CD8-positive, alpha-beta memory T cell (primary cell): Measurements from ENCODE around the gene GPAT3. TPM values are rescaled to one million over a fixed set of nuclear protein-coding genes. Genes with fewer than 3 reads are reported as not detected.

Experiments
- CTCF ChIA-PET: fragments of 350-600 bp; sonication (Branson Sonifier 250); formaldehyde crosslinking; loops from one replicate; lab custom pipeline; 2021; ENCODE audit warnings: antibody characterized with exemption; lab: Charles Lee
- POLR2A ChIA-PET: fragments of 350-600 bp; sonication (Branson Sonifier 250); formaldehyde crosslinking; loops from one replicate; lab custom pipeline; 2021; ENCODE audit warnings: antibody characterized with exemption; lab: Charles Lee
- DNase-seq, 5 donors: peaks; one replicate each; pipeline versions ENCODE4 v3.0.0 to v3.0.0-alpha.2; 2020 to 2022; ENCODE audit warnings: mixed read lengths in 1 of 5
- H3K27ac ChIP-seq: one replicate; pipeline ENCODE4 v1.7.0; 2013; ENCODE audit warnings: low read depth, mild to moderate bottlenecking, low read length, moderate library complexity
- H3K27me3 ChIP-seq: 2 replicates; pipeline ENCODE4 v1.7.0; 2013; ENCODE audit warnings: low read length, mild to moderate bottlenecking; ENCODE audit not compliant: insufficient read depth, poor library complexity, severe bottlenecking
- H3K36me3 ChIP-seq: 2 replicates; pipeline ENCODE4 v1.7.0; 2013; ENCODE audit warnings: mild to moderate bottlenecking, low read length, moderate library complexity; ENCODE audit not compliant: insufficient read depth
- H3K4me1 ChIP-seq: 2 replicates; pipeline ENCODE4 v1.7.0; 2013; ENCODE audit warnings: mild to moderate bottlenecking, low read length, moderate library complexity; ENCODE audit not compliant: insufficient read depth
- H3K4me3 ChIP-seq: 2 replicates; pipeline ENCODE4 v1.7.0; 2013; ENCODE audit warnings: mild to moderate bottlenecking, low read length
- H3K9me3 ChIP-seq: 2 replicates; pipeline ENCODE4 v1.7.0; 2013; ENCODE audit warnings: mild to moderate bottlenecking, low read length
- H3K27ac Mint-ChIP-seq, 8 donors: one replicate each; pipeline ENCODE4 v1.8.0; 2020 to 2021; ENCODE audit warnings: mixed read lengths in 8 of 8, mild to moderate bottlenecking in 6 of 8, inconsistent platforms in 3 of 8, moderate library complexity in 3 of 8
- H3K27me3 Mint-ChIP-seq, 2 donors: one replicate each; pipeline ENCODE4 v1.8.0; 2020 to 2021; ENCODE audit warnings: mixed read lengths in 2 of 2, mild to moderate bottlenecking in 1 of 2, moderate library complexity in 1 of 2
- H3K36me3 Mint-ChIP-seq, 3 donors: one replicate each; pipeline ENCODE4 v1.8.0; 2020 to 2021; ENCODE audit warnings: mixed read lengths in 3 of 3, inconsistent platforms in 1 of 3, mild to moderate bottlenecking in 1 of 3
- H3K4me1 Mint-ChIP-seq, 3 donors: one replicate each; pipeline ENCODE4 v1.8.0; 2020 to 2021; ENCODE audit warnings: mixed read lengths in 3 of 3, inconsistent platforms in 1 of 3, mild to moderate bottlenecking in 1 of 3
- H3K4me3 Mint-ChIP-seq, 7 donors: one replicate each; pipeline ENCODE4 v1.8.0; 2020 to 2021; ENCODE audit warnings: mixed read lengths in 7 of 7, mild to moderate bottlenecking in 6 of 7, moderate library complexity in 4 of 7, inconsistent platforms in 2 of 7
- H3K9me3 Mint-ChIP-seq, 5 donors: one replicate each; pipeline ENCODE4 v1.8.0; 2020 to 2022; ENCODE audit warnings: mixed read lengths in 5 of 5, mild to moderate bottlenecking in 3 of 5, moderate library complexity in 2 of 5, inconsistent platforms in 1 of 5
- polyA plus RNA-seq: library from polyadenylated mRNA; unstranded; fragments of 300-500 nt; fragmentation: Illumina TruSeq; gene quantifications from one replicate; pipeline ENCODE4 v1.2.3, GENCODE V29; 2021
- total RNA-seq, 2 experiments: library from RNA; stranded (reverse); gene quantifications; one replicate each; pipeline ENCODE4 v1.2.3, GENCODE V29; 2021

Gene GPAT3
- total and polyA plus RNA-seq, 3 experiments from 2014 or later, result 5.4 to 6.8 (median 6.2) TPM

GRCh38 chr4:83556816-83557215, 20.9 kb downstream of the GPAT3 start:
- Mint-ChIP-seq H3K4me1 (peaks cover 0 to 14% (median 5%) of the 10 kb centered on the region in 3 donors), H3K9me3 (no peaks in the 10 kb centered on the region), H3K36me3 (no peaks in the 10 kb centered on the region), H3K27me3 (no peaks in the 10 kb centered on the region), H3K27ac (no peak overlapping the region), H3K4me3 (no peak overlapping the region)
- Histone ChIP-seq H3K27ac (no peak overlapping the region), H3K36me3 (no peaks in the 10 kb centered on the region), H3K4me3 (no peak overlapping the region), H3K4me1 (no peaks in the 10 kb centered on the region), H3K27me3 (no peaks in the 10 kb centered on the region), H3K9me3 (no peaks in the 10 kb centered on the region)
- ChIA-PET POLR2A (no interaction called here), CTCF (interaction anchor here (1.3 kb wide), 1 partner anchor 21 kb away, joined by 4 read pairs; the partner anchor contains the start of gene GPAT3)
- no peak for DNase-seq

- DNase-seq, result no peak
- Histone ChIP-seq H3K36me3 (no peaks in the 10 kb centered on the region), H3K4me3 (no peak overlapping the region), H3K27ac (no peak overlapping the region), H3K9me3 (no peaks in the 10 kb centered on the region), H3K4me1 (no peaks in the 10 kb centered on the region), H3K27me3 (no peaks in the 10 kb centered on the region)
- peaks cover 0 to 14% (median 5%) of the 10 kb centered on the region in 3 donors for H3K4me1 Mint-ChIP-seq
- H3K36me3 Mint-ChIP-seq, result no peaks in the 10 kb centered on the region
- H3K9me3 Mint-ChIP-seq, result no peaks in the 10 kb centered on the region
- H3K27me3 Mint-ChIP-seq, result no peaks in the 10 kb centered on the region
- H3K4me3 Mint-ChIP-seq, result no peak overlapping the region
- ChIA-PET CTCF (no interaction called here), POLR2A (no interaction called here)
- peak overlapping the region in 4 of 8 donors; percentile 1 to 48 (median 24) for H3K27ac Mint-ChIP-seq
Measured at GRCh38 chr4:83558059-83558653, 22.2 kb downstream of the GPAT3 start.

DNA sequence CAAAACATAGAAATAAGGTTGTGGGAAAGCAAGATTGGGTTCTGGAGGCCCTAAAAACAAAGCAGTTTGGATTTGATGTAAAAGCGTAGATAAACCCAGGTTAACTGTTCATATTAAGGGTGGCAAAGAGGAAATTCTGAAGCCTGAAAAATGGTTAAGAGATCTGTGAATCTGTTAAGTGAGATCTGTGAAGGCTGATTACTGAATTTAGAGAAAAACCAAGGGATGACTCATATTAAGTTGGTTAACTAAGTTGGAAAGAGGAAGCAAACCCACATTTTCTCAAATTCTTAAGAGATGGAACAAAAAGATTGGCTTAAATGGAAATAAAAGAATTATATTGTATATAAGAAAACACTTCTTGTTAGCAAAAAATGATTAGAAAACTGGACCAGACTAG, 22.8 kb downstream of the GPAT3 start:
- Histone ChIP-seq H3K27me3 (no peaks in the 10 kb centered on the region), H3K4me1 (no peaks in the 10 kb centered on the region), H3K36me3 (no peaks in the 10 kb centered on the region), H3K9me3 (no peaks in the 10 kb centered on the region), H3K27ac (no peak overlapping the region), H3K4me3 (no peak overlapping the region)
- H3K9me3 Mint-ChIP-seq, result no peaks in the 10 kb centered on the region
- H3K4me1 Mint-ChIP-seq, result peaks cover 0 to 14% (median 5%) of the 10 kb centered on the region in 3 donors
- CTCF ChIA-PET, result no interaction called here
- no peak for DNase-seq
- no peaks in the 10 kb centered on the region for H3K27me3 Mint-ChIP-seq
- no peak overlapping the region for H3K4me3 Mint-ChIP-seq
- POLR2A ChIA-PET, result no interaction called here
- H3K27ac Mint-ChIP-seq, result peak overlapping the region in 4 of 8 donors; percentile 1 to 48 (median 24)
- no peaks in the 10 kb centered on the region for H3K36me3 Mint-ChIP-seq

DNA sequence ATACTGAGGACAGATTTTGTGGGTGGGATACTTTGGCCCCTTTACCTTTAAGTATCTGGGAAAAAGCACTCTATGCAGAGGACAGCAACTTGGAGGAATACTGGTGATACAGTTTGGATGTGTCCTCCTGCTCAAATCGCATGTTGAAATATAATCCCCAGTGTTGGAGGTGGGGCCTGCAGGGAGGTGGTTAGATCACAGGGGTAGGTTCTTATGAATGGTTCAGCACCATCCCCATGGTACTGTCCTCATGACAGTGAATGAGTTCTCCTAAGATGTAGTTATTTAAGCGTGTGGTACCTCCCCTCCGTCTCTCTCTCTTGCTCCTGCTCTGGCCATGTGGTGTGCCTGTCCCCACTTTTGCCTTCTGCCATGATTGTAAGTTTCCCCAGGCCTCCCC, 24.6 kb downstream of the GPAT3 start:
- no peaks in the 10 kb centered on the region for H3K36me3 Mint-ChIP-seq
- ChIA-PET CTCF (no interaction called here), POLR2A (interaction anchor here (1.2 kb wide), 1 partner anchor 106 kb away, joined by 4 read pairs; no protein-coding TSS in a partner anchor)
- H3K9me3 ChIP-seq, result no peaks in the 10 kb centered on the region
- peaks cover 0 to 14% (median 5%) of the 10 kb centered on the region in 3 donors for H3K4me1 Mint-ChIP-seq
- H3K4me3 Mint-ChIP-seq, result no peak overlapping the region
- DNase-seq, result no peak
- H3K4me1 ChIP-seq, result no peaks in the 10 kb centered on the region
- no peak overlapping the region for H3K27ac ChIP-seq
- H3K36me3 ChIP-seq, result no peaks in the 10 kb centered on the region
- no peaks in the 10 kb centered on the region for H3K27me3 Mint-ChIP-seq
- no peaks in the 10 kb centered on the region for H3K9me3 Mint-ChIP-seq
- no peak overlapping the region for H3K4me3 ChIP-seq
- H3K27me3 ChIP-seq, result no peaks in the 10 kb centered on the region
- peak overlapping the region in 1 of 8 donors; percentile 41 for H3K27ac Mint-ChIP-seq

GRCh38 chr4:83561381-83561780, 25.5 kb downstream of the GPAT3 start:
- H3K4me3 Mint-ChIP-seq, result no peak overlapping the region
- Histone ChIP-seq H3K4me1 (no peaks in the 10 kb centered on the region), H3K27me3 (no peaks in the 10 kb centered on the region), H3K27ac (no peak overlapping the region), H3K4me3 (no peak overlapping the region), H3K9me3 (no peaks in the 10 kb centered on the region), H3K36me3 (no peaks in the 10 kb centered on the region)
- H3K9me3 Mint-ChIP-seq, result no peaks in the 10 kb centered on the region
- peaks cover 0 to 2% (median 0%) of the 10 kb centered on the region in 3 donors for H3K36me3 Mint-ChIP-seq
- peaks cover 0 to 14% (median 5%) of the 10 kb centered on the region in 3 donors for H3K4me1 Mint-ChIP-seq
- H3K27ac Mint-ChIP-seq, result no peak overlapping the region
- CTCF ChIA-PET, result no interaction called here
- DNase-seq, result no peak
- no peaks in the 10 kb centered on the region for H3K27me3 Mint-ChIP-seq
- POLR2A ChIA-PET, result no interaction called here

- Histone ChIP-seq H3K36me3 (no peaks in the 10 kb centered on the region), H3K4me1 (no peaks in the 10 kb centered on the region), H3K27ac (no peak overlapping the region), H3K9me3 (no peaks in the 10 kb centered on the region), H3K27me3 (no peaks in the 10 kb centered on the region), H3K4me3 (no peak overlapping the region)
- no peak for DNase-seq
- Mint-ChIP-seq H3K27ac (no peak overlapping the region), H3K4me1 (peaks cover 0 to 8% (median 0%) of the 10 kb centered on the region in 3 donors), H3K9me3 (no peaks in the 10 kb centered on the region), H3K4me3 (no peak overlapping the region), H3K27me3 (no peaks in the 10 kb centered on the region), H3K36me3 (peaks cover 0 to 2% (median 0%) of the 10 kb centered on the region in 3 donors)
- CTCF ChIA-PET, result no interaction called here
- POLR2A ChIA-PET, result no interaction called here
Measured at GRCh38 chr4:83563998-83564397, 28.1 kb downstream of the GPAT3 start.

DNA sequence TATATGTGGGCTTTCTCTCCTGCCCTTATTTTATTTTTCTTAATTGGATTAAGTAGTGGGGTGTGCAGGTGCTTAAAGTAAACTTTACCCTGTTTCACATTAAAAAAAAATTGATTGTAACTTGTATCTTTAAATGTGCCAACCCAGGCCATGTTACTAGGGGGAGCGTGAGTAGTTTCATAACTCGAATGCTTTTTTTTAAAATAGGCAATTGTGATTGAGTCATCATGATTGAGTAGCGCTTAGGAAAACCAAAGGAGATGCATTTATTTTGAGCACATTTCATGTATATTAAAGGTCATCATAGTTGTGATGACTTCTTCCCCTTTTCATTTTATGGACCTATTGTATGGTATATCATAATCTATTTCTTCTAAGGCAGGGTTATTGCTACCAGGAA, 32.2 kb downstream of the GPAT3 start:
- Histone ChIP-seq H3K27ac (no peak overlapping the region), H3K36me3 (no peaks in the 10 kb centered on the region), H3K9me3 (no peaks in the 10 kb centered on the region), H3K4me1 (no peaks in the 10 kb centered on the region), H3K27me3 (no peaks in the 10 kb centered on the region), H3K4me3 (no peak overlapping the region)
- Mint-ChIP-seq H3K27ac (no peak overlapping the region), H3K9me3 (no peaks in the 10 kb centered on the region), H3K36me3 (peaks cover 0 to 2% (median 0%) of the 10 kb centered on the region in 3 donors), H3K27me3 (no peaks in the 10 kb centered on the region), H3K4me3 (no peak overlapping the region), H3K4me1 (no peaks in the 10 kb centered on the region)
- DNase-seq, result no peak
- CTCF ChIA-PET, result no interaction called here
- POLR2A ChIA-PET, result no interaction called here

- no peak for DNase-seq
- no peaks in the 10 kb centered on the region for H3K4me1 Mint-ChIP-seq
- H3K36me3 Mint-ChIP-seq, result peaks cover 0 to 2% (median 0%) of the 10 kb centered on the region in 3 donors
- Histone ChIP-seq H3K27ac (no peak overlapping the region), H3K4me3 (no peak overlapping the region), H3K4me1 (no peaks in the 10 kb centered on the region), H3K27me3 (no peaks in the 10 kb centered on the region), H3K9me3 (no peaks in the 10 kb centered on the region), H3K36me3 (no peaks in the 10 kb centered on the region)
- H3K27me3 Mint-ChIP-seq, result no peaks in the 10 kb centered on the region
- no peak overlapping the region for H3K27ac Mint-ChIP-seq
- POLR2A ChIA-PET, result no interaction called here
- CTCF ChIA-PET, result interaction anchor here (1.3 kb wide), 1 partner anchor 75 kb away, joined by 3 read pairs; no protein-coding TSS in a partner anchor
- H3K9me3 Mint-ChIP-seq, result no peaks in the 10 kb centered on the region
- no peak overlapping the region for H3K4me3 Mint-ChIP-seq
Measured at GRCh38 chr4:83569429-83569828, 33.5 kb downstream of the GPAT3 start.
